ENCODE measurements around the gene SPPL2A.

- TF ChIP-seq CTCF (IDR thresholded peaks at IDR 0.05) (no peak), POLR2AphosphoS5 (IDR thresholded peaks at IDR 0.05) (no peak)
Measured at GRCh38 chr15:50813089-50813488, 47.6 kb upstream of the SPPL2A start.
